GM19438 (cell line): ENCODE results near the gene CD247.
A peak's percentile ranks its signal among the peaks of the same experiment; 100 is the strongest.

ENCODE experiments used
- ATAC-seq: cut with Tn5 transposase; IDR thresholded peaks from one replicate; pipeline ENCODE4 v1.9.1; 2021; ENCODE audit warnings: low read depth; ENCODE audit not compliant: unreplicated experiment

CD247 gene

DNA sequence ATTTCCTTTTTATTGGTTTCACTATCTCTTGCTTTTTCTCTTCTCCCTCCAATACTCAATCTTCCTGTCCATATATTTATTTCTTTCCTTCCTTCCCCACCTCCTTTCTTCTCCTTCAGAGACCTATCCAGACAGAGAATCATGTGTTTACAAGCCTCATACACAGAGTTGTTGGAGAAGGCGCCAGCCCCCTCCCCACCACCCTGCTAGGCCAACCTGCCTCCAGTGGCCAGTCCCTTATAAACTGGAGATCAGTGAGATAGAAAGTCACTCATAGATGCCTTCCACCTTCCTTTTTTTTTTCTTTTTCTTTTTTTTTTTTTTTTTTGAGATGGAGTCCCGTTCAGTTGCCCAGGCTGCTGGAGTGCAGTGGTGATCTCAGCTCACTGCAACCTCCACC, 53.3 kb downstream of the CD247 start:
- ATAC-seq: no peak

DNA sequence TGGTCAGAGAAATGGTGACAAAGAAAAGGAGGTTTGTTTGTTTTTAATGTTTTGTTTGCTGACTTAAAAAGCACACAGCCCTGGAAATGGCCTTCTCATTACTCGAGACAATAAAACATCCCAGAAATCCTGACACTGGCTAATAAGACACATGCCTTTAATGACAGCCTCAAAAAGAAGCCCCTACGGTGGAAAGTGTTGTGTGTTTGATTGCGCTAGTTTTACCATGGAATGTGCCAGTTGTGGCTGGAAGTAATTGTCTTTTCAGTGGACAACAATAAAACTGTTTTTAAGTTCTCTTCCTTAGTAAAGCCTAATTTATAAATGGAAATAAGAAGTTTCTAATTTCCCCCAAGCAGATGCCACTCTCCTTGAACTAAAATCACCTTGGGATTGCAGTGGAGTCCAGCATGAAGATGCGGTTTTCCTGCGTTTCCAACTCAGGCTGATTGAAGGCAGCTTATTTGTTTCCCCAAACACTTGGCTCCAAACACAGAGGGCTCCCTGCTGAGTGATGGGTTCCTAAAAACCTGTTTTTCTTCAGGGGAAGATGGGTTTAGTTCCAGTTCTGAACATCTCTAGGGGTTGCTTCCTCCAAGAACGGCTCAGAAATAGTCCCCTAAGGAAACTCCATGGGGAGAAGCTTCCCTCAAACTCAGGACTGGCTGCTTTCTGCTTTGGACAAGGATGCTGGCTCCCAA, 54.3 kb downstream of the CD247 start:
- no peak for ATAC-seq

- no peak for ATAC-seq
Measured at GRCh38 chr1:167463080-167463479, 55.2 kb downstream of the CD247 start.

DNA sequence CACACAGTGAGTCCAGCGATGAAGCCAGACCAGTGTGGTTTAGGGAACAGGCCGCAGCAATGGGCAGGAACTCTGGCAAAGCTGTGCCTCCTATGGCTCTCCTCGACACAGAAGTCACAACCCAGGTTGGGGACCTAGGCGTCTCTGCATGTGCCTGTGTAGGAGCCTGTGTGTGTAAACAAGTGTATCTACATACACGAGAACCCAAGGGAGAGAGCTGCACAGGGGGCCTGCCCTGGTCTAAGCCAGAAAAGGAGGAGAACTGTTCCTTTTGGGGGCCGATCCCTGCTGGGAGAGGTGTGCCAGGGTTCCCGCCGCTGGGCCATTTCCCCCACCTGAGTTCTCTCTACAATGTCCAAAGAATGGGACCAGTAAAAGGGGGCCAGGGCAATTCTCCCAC, 56.0 kb downstream of the CD247 start:
- no peak for ATAC-seq

DNA sequence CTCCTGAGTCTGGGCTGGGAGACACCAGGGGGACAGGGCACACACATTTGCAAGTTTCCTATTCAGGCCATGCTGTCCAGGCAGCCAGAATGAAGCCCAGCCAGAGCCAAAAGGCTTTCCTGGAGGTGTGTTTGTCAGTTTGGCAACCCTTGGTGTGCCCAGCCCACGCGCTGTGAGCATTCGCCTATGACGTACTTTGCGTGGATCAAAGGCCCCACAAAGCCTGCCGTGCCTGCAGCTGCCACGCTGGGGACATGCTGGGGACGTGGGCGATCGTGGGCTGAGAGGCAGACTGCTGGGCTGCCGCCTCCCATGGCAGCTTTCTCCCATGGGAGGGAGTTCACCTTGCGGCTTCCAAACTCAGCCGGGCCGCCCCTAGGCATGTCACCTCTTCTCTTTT, 57.5 kb downstream of the CD247 start:
- ATAC-seq: no peak

DNA sequence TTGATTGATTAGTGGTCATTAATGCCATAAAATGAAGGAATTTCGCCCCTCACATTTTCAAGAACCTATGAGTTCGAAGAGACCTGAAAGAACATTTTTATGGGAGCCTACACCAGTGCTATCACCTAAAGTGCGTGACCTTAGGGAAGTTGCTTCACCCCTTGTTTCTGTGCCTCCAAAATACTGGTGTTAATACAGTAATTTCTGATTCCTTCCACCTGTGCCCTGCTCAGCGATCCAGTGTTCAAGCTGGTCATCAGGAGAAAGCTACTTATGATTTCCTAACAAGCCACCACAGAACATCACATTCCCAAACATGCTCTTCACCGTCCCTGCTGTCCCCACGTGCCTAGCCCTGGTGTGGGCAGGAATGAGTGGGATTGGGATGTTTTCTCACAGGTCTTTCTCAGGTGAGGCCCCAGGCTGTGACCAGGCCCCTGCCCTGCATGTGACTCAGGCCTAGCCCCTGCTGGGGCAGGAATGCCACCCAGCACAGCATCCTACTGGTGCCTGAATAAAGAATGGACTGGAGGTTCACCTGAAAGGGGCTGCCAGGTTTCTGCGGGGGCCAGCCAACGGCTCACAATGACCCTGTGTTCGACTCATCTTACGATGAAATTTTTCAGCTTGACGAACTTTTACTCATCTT, 60.3 kb downstream of the CD247 start:
- no peak for ATAC-seq

- no peak for ATAC-seq
Measured at GRCh38 chr1:167456926-167457325, 61.4 kb downstream of the CD247 start.

DNA sequence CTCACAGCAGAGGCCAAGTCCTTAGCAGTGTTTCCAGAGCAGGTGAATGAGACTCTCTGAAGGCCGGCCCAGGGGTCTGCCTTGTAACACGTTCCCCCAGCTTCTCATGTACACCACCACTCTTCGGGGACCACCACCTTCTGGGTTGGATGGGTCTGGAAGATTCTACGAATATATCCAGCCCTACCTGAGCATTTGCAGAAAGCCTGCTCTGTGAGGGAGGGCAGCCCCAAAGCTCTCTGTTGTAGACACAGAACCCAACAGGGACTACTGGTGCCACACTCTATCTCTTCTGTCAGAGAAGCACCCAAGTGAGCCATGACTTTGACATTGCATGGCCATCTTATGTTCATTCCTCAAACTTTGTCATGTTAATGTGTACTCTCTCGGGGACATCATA, 61.8 kb downstream of the CD247 start:
- no peak for ATAC-seq

- ATAC-seq: peak; percentile 15
Measured at GRCh38 chr1:167455786-167456446, 62.4 kb downstream of the CD247 start.

- peak; percentile 67 for ATAC-seq
Measured at GRCh38 chr1:167454894-167455785, 63.2 kb downstream of the CD247 start.

GRCh38 chr1:167454304-167454893, 63.9 kb downstream of the CD247 start:
- no peak for ATAC-seq

GRCh38 chr1:167453123-167453522, 65.2 kb downstream of the CD247 start:
- ATAC-seq: no peak

GRCh38 chr1:167452483-167452882, 65.8 kb downstream of the CD247 start:
- ATAC-seq: no peak

DNA sequence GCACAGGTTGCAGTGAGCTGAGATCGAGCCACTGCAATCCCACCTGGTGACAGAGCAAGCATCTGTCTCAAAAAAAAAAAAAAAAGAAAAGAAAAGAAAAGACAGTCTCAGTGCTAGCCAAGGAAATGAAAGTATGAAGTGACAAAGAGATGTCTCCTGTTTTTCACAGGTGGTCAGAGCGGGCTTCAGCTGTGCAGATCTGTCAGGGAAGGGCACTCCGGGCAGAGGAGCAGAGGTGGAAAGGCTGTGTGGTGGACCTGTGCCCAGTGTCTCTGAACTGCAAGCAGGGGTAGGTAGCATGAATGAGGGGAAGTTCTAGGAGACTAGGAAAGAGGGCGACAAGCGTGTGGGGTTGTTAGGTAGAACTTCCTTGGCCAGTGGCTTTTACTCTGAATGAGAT, 67.5 kb downstream of the CD247 start:
- no peak for ATAC-seq

DNA sequence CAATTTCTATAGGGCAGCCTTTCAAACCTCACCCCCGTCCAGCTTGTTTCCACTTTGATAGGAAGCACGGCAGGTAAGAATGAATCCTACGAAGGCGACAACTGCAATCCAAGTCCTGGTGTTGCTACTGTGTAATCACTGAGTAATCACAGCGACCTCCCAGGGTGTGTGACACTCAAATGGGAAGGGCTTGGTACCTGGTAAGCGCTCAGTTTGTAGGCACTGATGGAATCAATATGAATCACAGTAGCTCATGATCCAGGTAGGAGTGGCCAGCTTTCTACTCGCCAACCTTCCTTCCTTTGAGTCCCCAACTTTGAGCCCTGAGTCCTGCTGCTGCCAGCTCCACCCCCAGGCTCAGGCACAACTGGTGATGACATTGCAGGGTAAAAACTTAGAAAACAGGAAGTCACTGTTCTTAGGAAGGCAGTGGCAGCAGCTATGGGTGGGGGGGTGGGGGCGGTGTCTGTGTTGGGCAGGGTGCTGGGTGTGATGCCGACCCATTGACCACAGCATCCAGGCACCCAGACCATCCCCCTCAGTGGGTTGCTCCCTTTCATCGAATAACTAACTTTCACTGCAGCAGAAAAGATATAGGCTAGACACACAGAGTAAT, 70.7 kb downstream of the CD247 start:
- no peak for ATAC-seq

DNA sequence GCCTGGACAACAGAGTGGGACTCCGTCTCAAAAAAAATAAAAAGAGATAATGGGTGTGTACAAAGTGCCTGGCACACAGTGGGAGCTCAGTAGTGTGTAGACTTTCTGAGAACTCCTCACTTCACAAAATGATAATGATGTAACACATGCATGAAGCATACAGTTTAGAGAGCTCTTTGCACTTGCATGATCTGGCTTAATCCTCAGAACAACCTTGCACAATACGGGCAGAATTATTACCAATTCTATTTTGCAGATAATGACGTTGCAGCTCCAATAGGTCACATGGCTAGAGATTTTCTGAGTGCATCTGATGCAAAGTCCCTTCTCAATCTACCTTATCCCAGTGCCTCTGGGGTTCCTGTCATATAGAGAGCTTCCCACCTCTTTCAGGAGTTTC, 71.4 kb downstream of the CD247 start:
- no peak for ATAC-seq

GRCh38 chr1:167443757-167444156, 74.6 kb downstream of the CD247 start:
- ATAC-seq: no peak

DNA sequence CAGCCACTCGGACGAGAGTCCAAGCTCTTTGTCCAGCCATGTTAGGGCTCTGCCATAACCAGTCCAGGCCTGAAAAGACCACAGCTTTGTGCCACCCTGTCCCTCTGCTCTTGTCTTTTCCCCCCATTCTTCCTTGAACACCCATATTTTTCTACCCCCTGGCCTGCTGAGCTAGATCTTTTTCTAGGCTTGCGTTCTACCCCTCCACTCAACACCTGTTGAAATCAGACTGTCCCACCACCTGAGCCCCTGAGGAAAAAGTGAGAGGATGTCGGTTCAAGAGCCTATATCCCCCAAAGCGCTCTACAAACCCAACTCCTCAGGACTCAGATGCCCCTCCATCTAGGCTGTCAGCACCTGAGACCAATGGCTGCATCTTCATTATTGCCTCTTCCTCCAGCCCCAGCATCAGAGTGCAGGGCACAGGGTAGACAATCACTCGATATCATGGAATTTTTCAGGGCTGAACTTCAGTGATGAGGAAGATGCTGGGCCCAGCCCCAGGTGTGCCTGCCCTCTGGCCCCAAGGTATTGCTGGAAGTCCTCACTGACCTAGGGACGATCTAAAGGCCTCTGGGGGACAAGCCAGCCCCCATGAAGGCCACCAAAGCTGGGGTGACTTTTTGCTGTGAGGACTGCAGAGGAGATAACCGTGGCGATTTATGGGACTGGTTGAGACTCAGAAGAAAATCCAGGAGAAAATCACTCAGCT, 75.3 kb downstream of the CD247 start:
- no peak for ATAC-seq

DNA sequence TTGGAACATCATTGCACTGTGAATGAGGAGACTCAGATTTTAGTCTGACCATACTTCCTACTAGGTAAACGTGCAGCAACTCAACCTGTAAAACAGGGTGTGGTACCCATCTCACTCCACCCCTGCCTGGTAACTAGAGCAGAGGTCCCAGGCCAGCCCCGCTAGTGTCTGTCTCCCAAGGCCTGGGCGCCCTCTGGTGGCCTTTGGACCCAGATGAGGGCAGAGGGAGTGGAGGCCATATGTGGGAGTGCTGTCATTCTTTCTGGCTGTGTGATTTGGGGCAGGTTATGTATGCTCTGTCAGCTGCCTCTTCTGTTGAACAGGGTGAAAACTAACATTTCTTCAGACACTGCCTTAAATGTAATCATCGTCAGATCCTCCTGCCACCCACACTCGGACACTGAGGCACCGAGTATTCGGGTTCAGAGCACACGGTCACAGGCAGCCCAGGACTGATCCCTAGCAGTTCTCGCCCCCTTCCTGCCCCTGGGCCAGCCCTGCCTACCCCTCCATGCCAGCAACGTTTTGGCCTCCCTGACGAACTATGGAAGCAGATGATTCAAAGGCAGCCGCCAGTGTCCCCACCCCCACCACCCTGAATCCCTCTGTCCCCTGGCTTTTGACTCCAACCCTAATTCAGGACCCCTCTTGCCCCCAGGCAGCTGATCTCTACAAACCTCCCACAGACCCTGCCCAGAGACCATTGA, 76.0 kb downstream of the CD247 start:
- no peak for ATAC-seq
